ENCODE measurements around the gene ANKRD18A. TPM values are rescaled to one million over a fixed set of nuclear protein-coding genes. Genes with fewer than 3 reads are reported as not detected.
A peak's percentile ranks its signal among the peaks of the same experiment; 100 is the strongest.

ANKRD18A gene
- total RNA-seq, result 0.51 TPM

GRCh38 chr9:38620483-38621433, at the start of gene ANKRD18A:
TSS of gene ANKRD18A (minus strand) at chr9:38620596. CDS start at chr9:38620285, 311 bp downstream.
- peak; percentile 85 for DNase-seq

GRCh38 chr9:38668791-38669466, 48.5 kb upstream of the ANKRD18A start:
- DNase-seq, result no peak

GRCh38 chr9:38662763-38663593, 42.6 kb upstream of the ANKRD18A start:
- peak; percentile 62 for DNase-seq

DNA sequence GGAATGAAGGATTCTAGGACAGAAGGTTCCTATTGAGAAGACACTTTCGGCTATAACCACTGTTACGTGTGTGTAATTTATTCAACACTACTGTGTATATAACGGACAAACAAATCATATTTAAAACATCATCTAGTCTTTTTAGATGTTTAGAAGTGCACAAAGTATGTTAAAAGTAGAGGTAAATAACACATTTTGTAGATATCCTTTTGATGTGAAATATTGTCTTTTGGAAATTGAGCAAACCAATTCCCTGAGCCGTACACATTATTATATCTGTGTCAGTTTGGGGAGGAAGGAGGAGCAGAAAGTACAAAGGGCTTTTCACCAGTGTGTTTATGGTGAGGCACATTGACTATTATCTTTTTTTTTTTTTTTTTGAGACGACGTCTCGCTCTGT, 39.1 kb upstream of the ANKRD18A start:
- DNase-seq, result no peak

- no peak for DNase-seq
Observed at GRCh38 chr9:38656896-38657295, 36.5 kb upstream of the ANKRD18A start.

DNA sequence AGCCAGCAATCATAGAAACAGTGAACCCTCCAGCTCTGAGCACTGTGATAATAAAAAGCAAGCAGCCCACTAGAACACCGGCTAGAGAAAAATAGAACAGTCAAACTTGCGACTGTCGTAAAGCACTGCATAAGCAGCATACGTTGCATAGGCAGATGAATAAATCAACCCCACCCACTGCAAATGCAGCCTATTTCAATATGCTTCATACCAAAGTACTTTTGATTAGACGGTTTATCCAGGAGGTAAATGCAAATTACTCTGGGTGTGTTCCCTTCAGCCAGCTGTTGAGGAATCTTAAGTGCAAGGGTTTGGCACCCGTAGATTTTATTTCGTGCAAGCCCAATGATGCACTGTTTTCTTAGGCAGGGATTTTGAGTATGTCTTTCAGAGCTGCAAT, 32.1 kb upstream of the ANKRD18A start:
- DNase-seq, result no peak

- DNase-seq, result no peak
Observed at GRCh38 chr9:38652044-38652443, 31.6 kb upstream of the ANKRD18A start.

DNA sequence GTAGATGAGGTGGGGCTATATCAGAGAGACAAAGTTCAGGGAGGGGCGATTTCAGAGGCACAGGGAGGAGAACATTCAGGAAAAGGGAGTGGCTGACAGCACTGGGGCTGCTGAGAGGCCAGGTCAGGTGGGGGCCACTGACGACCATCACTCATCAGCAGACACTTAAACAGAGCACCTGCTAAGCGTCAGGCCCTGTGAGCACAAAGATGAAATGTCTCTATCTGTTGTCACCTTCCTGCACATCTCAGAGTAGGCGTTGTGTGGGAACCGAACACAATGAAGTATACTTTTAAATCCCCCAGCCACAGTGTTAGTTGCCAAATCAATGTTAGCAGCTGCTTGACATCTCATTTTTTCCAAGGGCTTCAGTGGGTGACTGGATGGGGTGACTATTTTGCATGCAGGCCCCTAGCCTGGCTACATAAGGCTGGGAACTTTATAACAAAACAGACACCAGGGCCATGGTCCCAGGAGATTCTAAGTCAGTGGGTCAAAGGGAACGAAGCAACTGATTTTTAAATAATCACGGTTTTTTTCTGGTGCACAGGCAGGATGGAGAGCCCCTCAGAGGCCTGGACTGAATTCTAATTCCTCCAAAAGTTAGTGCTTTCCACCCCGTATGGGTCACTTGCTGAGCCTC, 31.1 kb upstream of the ANKRD18A start:
- DNase-seq, result peak; percentile 49

GRCh38 chr9:38650564-38650963, 30.2 kb upstream of the ANKRD18A start:
- DNase-seq, result no peak

GRCh38 chr9:38649731-38650363, 29.5 kb upstream of the ANKRD18A start:
- no peak for DNase-seq

DNA sequence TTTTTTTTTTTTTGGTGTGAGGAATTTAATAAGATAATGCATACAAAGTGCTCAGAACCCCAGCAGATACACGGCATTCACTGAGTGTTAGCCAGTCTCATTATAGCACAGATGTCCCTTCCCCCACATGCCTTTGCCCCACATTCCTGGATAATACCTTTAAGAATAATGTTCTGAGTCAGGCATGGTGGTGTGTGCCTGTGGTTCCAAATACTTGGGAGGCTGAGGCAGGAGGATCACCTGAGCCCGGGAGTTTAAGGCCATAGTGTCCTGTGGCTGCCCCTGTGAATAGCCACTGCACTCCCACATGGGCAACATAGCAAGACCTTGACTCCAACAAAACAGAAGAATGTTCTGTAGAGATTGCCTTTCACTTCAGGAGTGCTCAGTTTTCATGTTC, 24.2 kb upstream of the ANKRD18A start:
- no peak for DNase-seq

- no peak for DNase-seq
Observed at GRCh38 chr9:38643815-38644173, 23.4 kb upstream of the ANKRD18A start.

DNA sequence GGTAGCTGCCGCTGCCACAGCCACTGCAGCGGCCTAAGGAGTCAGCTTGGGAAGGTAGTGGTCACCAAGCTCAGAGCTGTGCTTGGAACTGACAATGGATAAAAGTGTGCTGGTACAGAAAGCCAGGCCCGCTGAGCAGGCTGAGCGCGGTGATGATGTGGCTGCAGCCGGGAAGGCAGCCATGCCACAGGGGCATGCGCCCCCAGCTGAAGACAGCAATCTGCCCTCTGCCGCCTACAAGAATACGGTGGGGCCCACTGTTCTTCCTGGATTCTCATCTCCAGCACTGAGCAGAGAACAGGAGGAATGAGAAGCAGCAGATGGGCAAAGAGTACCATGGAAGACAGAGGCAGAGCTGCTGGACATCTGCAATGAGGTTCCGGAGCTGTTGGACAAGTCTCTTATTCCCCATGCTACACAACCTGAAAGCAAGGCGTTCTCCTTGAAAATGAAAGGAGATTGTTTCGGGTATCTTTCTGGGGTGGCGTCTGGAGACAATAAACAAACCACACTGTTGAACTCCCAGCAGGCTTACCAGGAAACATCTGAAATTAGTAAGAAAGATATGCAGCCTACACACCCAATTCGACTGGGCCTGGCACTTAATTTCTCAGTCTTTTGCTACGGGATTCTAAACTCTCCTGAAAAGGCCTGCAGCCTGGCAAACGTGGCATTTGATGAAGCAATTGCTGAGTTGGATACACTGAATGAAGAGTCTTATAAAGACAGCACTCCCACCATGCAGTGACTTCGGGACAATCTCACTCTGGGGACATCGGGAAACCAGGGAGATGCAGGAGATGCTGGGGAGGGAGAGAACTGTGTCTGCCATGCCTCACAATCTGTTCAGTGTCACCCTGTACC, 22.8 kb upstream of the ANKRD18A start:
- no peak for DNase-seq

GRCh38 chr9:38641985-38642864, 21.8 kb upstream of the ANKRD18A start:
- DNase-seq, result peak; percentile 69

GRCh38 chr9:38641142-38641541, 20.7 kb upstream of the ANKRD18A start:
- no peak for DNase-seq

DNA sequence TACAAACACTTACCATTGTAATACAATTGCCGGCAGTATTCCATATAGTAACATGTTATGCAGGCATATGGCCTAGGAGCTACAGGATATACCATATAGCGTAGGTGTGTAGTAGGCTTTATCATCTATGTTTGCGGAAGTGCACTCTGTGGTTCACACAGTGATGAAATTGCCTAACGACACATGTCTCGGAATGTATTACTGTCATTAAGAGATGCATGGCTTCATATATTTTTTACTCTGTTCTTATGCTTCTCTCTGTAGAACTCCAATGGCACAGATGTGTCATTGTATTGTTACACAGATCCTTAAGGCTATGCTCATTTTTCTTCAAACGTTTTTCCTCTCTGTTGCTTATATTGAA, 19.2 kb upstream of the ANKRD18A start:
- DNase-seq, result no peak

DNA sequence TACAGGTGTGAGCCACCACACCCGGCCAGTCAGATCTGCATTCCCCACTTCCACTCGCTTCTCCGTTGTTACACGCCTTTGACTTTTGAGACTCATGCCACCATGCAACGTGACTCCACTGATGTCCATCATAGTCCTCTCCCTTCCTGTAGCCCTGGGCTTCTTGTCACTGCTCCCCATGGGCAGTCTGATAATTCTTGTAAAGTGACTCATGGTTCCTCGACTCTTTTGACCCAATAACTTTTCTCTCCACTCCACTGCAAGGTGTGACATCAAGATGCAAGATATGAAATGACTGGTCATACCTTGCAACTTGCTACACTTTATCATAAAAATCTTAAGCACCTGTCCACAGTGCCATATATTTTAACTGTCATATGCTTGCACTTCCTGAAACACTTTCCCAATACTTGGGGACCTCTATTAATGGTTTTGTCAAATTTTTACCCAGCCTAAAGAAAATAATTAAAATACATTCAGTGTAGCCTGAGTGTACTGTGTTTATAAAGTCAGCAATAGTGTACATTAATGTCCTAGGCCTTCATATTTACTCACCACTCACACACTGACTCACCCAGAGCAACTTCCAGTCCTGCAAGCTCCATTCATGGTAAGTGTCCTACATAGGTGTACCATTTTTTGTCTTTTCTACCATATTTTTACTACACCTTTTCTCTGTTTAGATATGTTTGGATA, 18.6 kb upstream of the ANKRD18A start:
- no peak for DNase-seq

DNA sequence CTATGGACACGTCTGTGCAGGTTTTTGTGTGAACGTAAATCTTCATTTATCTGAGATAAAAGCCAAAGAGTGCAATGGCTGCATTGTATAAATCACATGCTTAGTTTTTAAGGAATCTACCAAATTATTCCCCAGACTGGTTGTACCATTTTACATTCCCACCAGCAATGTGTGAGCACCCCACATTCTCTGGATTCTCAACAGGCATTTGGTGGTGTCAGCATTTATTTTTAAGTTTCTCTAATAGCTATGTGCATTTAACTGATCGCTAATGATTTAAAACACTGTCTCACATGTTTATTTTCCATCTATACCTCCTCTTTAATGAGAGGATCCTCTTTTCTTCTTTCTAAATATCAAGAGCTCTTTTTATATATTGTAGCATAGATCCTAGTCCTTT, 13.9 kb upstream of the ANKRD18A start:
- DNase-seq, result no peak

DNA sequence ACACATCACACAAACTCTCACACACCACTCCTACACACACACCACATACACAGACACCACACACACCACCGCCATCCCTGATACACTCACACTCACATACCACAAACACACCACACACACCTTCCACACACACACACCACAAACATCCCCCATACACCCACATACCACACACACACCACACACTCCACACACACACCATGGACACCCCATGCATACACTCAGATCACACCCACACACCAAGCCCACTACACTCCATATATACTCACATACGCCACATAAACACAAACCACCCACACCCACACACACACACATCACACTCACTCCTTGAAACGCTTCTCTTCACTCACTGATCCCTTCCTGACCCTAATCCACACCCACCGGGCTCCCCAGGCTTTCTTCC, 9.1 kb upstream of the ANKRD18A start:
- DNase-seq, result no peak
